Coronary artery (tissue), 2 donors: Measurements from ENCODE around the gene CCNA1.

ENCODE experiments used
- DNase-seq: peaks from one replicate; pipeline ENCODE4 v3.0.0-alpha.2; 2017; ENCODE audit warnings: low spot score
- H3K27ac ChIP-seq, 2 donors: fragments of 200-600 bp; sonication (generic); one replicate each; pipeline ENCODE4 v1.5.1; 2016 to 2019
- H3K4me3 ChIP-seq: fragments of 200-600 bp; sonication (generic); 2 replicates; pipeline ENCODE4 v1.5.1; 2016; ENCODE audit warnings: mild to moderate bottlenecking, moderate library complexity
- CTCF ChIP-seq: fragments of 200-600 bp; sonication (generic); IDR thresholded peaks from one replicate; pipeline ENCODE4 v1.5.1; 2019; ENCODE audit warnings: antibody characterized with exemption

The CCNA1 gene

GRCh38 chr13:36476661-36477060 is 44.4 kb downstream of the CCNA1 start:
- no peak for TF ChIP-seq CTCF

GRCh38 chr13:36480726-36481427 is 48.6 kb downstream of the CCNA1 start:
- no peak for TF ChIP-seq CTCF
- H3K4me3 ChIP-seq, result no peak overlapping the region
- H3K27ac ChIP-seq, result no peak overlapping the region
- no peak for DNase-seq

More at GRCh38 chr13:36476661-36477060, 44.4 kb downstream of the CCNA1 start:
- DNase-seq, result no peak
- Histone ChIP-seq H3K4me3 (no peak overlapping the region), H3K27ac (no peak overlapping the region)

- no peak for TF ChIP-seq CTCF
- DNase-seq, result no peak
- Histone ChIP-seq H3K27ac (no peak overlapping the region), H3K4me3 (no peak overlapping the region)
Observed at GRCh38 chr13:36490055-36490454, 57.8 kb downstream of the CCNA1 start.
